DMS53 treated with DMSO at 0.1 percent for 48 hours (cell line): ENCODE measurements around the gene TTLL4.
"Not testable (repeated sequence)": the region's sequence is repeated elsewhere in the genome, so short reads cannot be mapped to it uniquely, and the experiment has no call there.

Experiments
- DNase-seq: peaks from one replicate; lab custom pipeline; 2025; ENCODE audit not compliant: unreplicated experiment; lab: John Stamatoyannopoulos, UW

TTLL4 gene

GRCh38 chr2:218745160-218745558 lies 34.5 kb downstream of the TTLL4 start:
- DNase-seq = no peak

DNA sequence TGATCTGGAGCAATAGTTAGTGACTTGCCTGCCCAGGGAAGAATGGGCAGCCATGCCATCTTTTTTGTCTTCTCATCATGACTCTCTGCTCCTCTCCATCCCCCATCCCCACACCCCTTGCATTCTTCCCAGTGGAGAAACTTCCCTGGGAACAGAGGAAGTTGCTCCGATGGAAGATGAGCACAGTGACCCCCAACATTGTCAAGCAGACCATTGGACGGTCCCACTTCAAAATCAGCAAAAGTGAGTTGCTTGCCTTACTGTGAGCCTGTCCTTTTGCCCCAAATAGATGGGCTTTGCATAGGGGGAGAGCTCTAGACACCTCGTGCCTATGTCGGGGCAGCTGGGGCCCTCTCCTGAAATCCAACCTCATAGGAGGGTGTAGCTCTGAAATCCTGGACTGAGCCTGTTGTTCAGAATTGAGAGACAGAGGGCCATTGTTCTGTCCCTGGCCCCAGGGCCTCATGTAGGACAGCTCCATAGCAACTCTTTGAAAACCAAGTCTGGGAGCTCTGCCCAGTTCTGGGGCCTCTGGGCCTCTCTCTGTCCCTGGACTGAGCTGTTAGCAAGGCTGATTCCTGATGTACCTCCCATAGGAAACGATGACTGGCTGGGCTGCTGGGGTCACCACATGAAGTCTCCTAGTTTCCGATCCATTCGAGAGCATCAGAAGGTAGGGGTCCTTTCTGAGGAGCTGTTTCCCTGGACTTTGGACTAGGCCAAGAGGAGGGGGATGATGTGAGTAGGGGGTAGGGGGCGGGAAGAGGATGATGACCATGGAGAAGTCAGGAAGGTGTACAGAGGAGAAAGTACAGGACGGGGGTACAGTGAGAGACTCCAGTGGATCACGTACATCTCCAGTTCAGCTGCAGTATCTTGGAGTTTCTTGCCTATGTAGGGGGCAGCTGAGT lies 35.2 kb downstream of the TTLL4 start:
- DNase-seq = no peak

DNA sequence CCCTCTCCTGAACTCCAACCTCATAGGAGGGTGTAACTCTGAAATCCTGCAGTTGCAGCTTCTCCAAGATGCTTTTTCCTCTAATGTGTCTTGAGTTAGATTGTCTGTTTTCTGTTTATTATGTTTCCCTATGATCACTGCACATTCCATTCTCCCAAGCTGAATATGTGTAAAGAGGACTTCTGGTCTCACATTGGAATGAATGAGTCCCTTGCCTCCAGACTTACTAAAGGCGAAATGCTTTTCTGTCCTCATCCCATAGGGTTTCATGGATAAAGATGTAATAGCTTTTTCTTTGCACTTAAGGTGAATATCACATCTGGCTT lies 35.8 kb downstream of the TTLL4 start:
- DNase-seq = no peak

GRCh38 chr2:218746960-218747359 lies 36.3 kb downstream of the TTLL4 start:
- DNase-seq = no peak

- no peak for DNase-seq
These were observed 38.3 kb downstream of the TTLL4 start for GRCh38 chr2:218748741-218749441.

GRCh38 chr2:218754201-218754600 lies 43.6 kb downstream of the TTLL4 start:
- no peak for DNase-seq

GRCh38 chr2:218754781-218755180 lies 44.1 kb downstream of the TTLL4 start:
- DNase-seq = no peak

- DNase-seq = no peak
These were observed 44.5 kb downstream of the TTLL4 start for GRCh38 chr2:218755198-218755566.

GRCh38 chr2:218755567-218756404 lies 45.2 kb downstream of the TTLL4 start:
- DNase-seq = no peak

DNA sequence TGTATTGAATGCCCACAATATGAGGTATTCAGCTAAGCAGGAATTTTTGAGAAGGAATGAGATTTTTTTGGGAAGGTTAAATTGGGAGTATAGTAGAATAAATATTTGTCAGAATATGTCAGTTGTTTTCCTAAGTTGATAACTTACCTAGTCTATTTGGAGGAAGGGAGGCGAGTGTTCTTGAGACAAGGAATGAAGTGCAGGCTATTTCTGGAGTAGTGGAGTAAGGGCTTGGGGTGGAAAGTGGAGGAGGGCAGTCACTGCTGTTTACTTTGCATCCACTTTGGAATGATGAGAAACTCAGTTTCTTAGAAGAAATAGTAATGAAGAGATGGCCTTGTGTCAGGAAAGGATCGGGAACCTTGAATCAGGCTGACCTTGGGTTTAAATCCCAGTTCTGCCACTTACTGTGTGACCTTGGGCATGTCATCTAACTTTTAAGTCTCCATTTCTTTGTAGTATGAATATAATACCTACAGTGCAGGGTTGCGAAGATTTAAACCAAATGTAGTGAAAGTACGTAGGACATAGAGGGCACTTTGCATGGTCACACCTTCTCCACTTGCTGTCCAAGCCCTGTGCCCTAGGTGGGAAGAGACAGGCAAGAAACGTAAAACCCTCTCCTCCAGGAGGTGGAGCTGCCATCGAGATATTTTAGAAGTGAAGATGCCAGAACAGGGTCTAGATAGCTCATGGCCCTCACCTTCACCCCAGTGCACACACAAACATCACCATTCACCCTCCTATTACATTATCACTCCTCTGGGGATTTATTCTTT lies 46.2 kb downstream of the TTLL4 start:
- no peak for DNase-seq

DNA sequence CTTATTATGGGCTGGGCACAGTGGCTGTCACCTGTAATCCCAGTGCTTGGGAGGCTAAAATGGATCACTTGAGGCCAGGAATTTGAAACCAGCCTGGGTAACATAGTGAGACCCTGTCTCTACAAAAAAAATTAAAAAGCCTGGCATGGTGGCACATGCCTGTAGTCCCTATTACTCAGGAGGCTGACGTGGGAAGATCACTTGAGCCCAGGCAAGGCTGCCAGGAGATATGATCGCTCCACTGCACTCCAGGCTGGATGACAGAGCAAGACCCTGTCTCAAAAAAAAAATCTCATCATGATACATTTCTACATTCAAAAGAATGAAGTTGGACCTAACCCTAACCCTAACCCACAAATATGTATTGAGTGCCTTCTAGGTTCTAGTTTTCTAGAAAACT lies 51.2 kb downstream of the TTLL4 start:
- DNase-seq = no peak

GRCh38 chr2:218772759-218773158 lies 62.1 kb downstream of the TTLL4 start:
- not testable (repeated sequence) for DNase-seq

GRCh38 chr2:218773881-218774280 lies 63.2 kb downstream of the TTLL4 start:
- DNase-seq = no peak

GRCh38 chr2:218776488-218776887 lies 65.9 kb downstream of the TTLL4 start:
- DNase-seq = no peak

- DNase-seq = no peak
These were observed 66.8 kb downstream of the TTLL4 start for GRCh38 chr2:218777276-218777990.

GRCh38 chr2:218780046-218780445 lies 69.4 kb downstream of the TTLL4 start:
- no peak for DNase-seq

- DNase-seq = no peak
These were observed 70.4 kb downstream of the TTLL4 start for GRCh38 chr2:218780851-218781690.

DNA sequence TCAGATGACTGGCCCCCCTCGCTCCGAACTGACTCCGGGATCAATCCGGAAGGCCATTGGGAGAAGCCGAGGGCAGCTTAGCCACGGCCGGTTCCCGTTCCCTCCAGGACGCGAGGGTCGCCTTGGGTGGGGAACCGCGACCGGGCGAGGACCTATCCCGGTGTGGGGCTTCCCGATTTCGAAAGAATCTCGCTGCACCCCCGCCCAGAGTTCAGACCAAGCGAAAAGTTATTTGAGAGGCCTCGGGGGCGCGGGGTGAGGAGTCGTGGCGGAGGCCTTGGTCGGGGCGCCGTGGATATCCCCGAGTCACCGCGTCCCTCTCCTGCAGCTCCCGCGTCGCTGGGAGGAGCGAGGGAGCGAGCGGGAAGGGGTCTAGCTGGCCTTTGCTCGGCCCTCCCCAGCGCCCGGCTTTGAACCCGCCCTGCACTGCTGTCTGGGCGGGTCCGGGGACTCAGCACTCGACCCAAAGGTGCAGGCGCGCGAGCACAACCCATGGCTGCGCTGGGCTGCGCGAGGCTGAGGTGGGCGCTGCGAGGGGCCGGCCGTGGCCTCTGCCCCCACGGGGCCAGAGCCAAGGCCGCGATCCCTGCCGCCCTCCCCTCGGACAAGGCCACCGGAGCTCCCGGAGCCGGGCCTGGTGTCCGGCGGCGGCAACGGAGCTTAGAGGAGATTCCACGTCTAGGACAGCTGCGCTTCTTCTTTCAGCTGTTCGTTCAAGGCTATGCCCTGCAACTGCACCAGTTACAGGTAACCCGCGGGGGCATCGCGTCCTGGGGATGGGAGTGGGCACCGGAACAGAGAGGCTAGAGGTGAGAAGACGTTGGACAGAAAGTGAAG lies 71.3 kb downstream of the TTLL4 start, which contains the start of gene CYP27A1:
CYP27A1 (plus strand) TSS at position 457 of the 837 bp plus-strand sequence; CDS start at position 493, 36 bp downstream.
- peak; percentile 15 for DNase-seq
